Kidney (tissue), 14 donors: ENCODE measurements around the gene KBTBD12. TPM values are rescaled to one million over a fixed set of nuclear protein-coding genes. Genes with fewer than 3 reads are reported as not detected.

Experiments used
- DNase-seq, 5 donors: peaks; one replicate each; pipeline ENCODE4 v3.0.0-alpha.2; 2013 to 2020
- FAIRE-seq: peaks from 2 replicates; lab custom pipeline; 2012; peaks lifted over from hg19 to GRCh38; lab: Jason Lieb, UNC
- H3K27ac ChIP-seq, 2 donors: one replicate each; pipeline ENCODE4 v1.7.0; 2013; ENCODE audit warnings: low read depth in 2 of 2, low read length in 2 of 2, inconsistent platforms in 1 of 2
- H3K27me3 ChIP-seq: one replicate; pipeline ENCODE4 v1.7.1; 2013; ENCODE audit warnings: low read length, inconsistent platforms; ENCODE audit not compliant: control insufficient read depth, insufficient read depth
- H3K36me3 ChIP-seq, 3 donors: one replicate each; pipeline versions ENCODE4 v1.7.0 to v1.7.1; 2013; ENCODE audit warnings: low read length in 3 of 3, control low read depth in 1 of 3, inconsistent platforms in 1 of 3; ENCODE audit not compliant: insufficient read depth in 3 of 3, control insufficient read depth in 2 of 3
- H3K4me1 ChIP-seq, 3 donors: one replicate each; pipeline versions ENCODE4 v1.7.0 to v1.7.1; 2013; ENCODE audit warnings: low read length in 3 of 3, inconsistent platforms in 1 of 3, low read depth in 1 of 3; ENCODE audit not compliant: control insufficient read depth in 2 of 3, insufficient read depth in 2 of 3
- H3K4me3 ChIP-seq, 3 donors: one replicate each; pipeline versions ENCODE4 v1.7.0 to v1.8.1; 2013; ENCODE audit warnings: low read length in 3 of 3, control low read depth in 1 of 3, inconsistent platforms in 1 of 3
- H3K9ac ChIP-seq, 3 donors: one replicate each; pipeline versions ENCODE4 v1.7.0 to v1.7.1; 2013; ENCODE audit warnings: low read length in 3 of 3, control low read depth in 1 of 3, inconsistent platforms in 1 of 3
- H3K9me3 ChIP-seq, 3 donors: one replicate each; pipeline versions ENCODE4 v1.7.0 to v1.7.1; 2013; ENCODE audit warnings: low read length in 3 of 3, control low read depth in 1 of 3, inconsistent platforms in 1 of 3; ENCODE audit not compliant: control insufficient read depth in 2 of 3, insufficient read depth in 1 of 3
- CTCF ChIP-seq: IDR thresholded peaks from 3 replicates; pipeline ENCODE4 v1.5.1; 2012; ENCODE audit warnings: mild to moderate bottlenecking, moderate library complexity, borderline replicate concordance; ENCODE audit not compliant: insufficient read depth; ENCODE audit errors: extremely low read depth
- intact Hi-C: fragments of 100-400 bp; cut with DNase I; formaldehyde crosslinking; loops from one replicate; pipeline ENCODE4 v1.11.1; 2022
- polyA plus RNA-seq: library from polyadenylated mRNA; stranded (reverse); fragments of 350-450 nt; fragmentation: Illumina TruSeq; extraction: RNeasy Lipid Tissue Mini Kit (QIAGEN cat#74804); gene quantifications from one replicate; pipeline ENCODE4 v1.2.3, GENCODE V29; 2014; ENCODE audit warnings: low read depth, low replicate concordance; ENCODE audit not compliant: insufficient read depth
- total RNA-seq: library from RNA; stranded (reverse); fragmentation: NEBNext Ultra II Directional; extraction: Animal tissue kit (Norgen Biotek cat#: 25700); gene quantifications from one replicate; pipeline ENCODE4 v1.2.1, GENCODE V29; 2021
- donor health status: control.
- donor health status: control.
- donor health status: control.
- donor health status: control.
- donor health status: control.
- donor health status: DM: yes; HTN: yes; CAD: no.
- donor health status: Normal renal cell carcinoma (clear cell type).

The KBTBD12 gene
- total and polyA plus RNA-seq, 2 donors from 2014 or later = 1.4 to 1.6 TPM

GRCh38 chr3:127975153-127976029, 60.4 kb downstream of the KBTBD12 start:
- DNase-seq (no peak), FAIRE-seq (no peak)
- H3K9ac ChIP-seq = no peak overlapping the region
- H3K36me3 ChIP-seq = no peaks in the 10 kb centered on the region
- intact Hi-C loops = no loop called here
- H3K4me1 ChIP-seq = no peaks in the 10 kb centered on the region
- no peak overlapping the region for H3K27ac ChIP-seq
- no peak for TF ChIP-seq CTCF
- H3K9me3 ChIP-seq = no peaks in the 10 kb centered on the region
- no peak overlapping the region for H3K4me3 ChIP-seq
- H3K27me3 ChIP-seq = no peaks in the 10 kb centered on the region

GRCh38 chr3:127978636-127979035, 63.6 kb downstream of the KBTBD12 start:
- H3K9ac ChIP-seq = no peak overlapping the region
- no peaks in the 10 kb centered on the region for H3K9me3 ChIP-seq
- H3K4me1 ChIP-seq = no peaks in the 10 kb centered on the region
- no peak for TF ChIP-seq CTCF
- DNase-seq = no peak
- no peak overlapping the region for H3K4me3 ChIP-seq
- H3K27me3 ChIP-seq = no peaks in the 10 kb centered on the region
- intact Hi-C loops = no loop called here
- FAIRE-seq = no peak
- no peak overlapping the region for H3K27ac ChIP-seq
- H3K36me3 ChIP-seq = no peaks in the 10 kb centered on the region

GRCh38 chr3:127979473-127979872, 64.4 kb downstream of the KBTBD12 start:
- no peak overlapping the region for H3K9ac ChIP-seq
- H3K27me3 ChIP-seq = no peaks in the 10 kb centered on the region
- no peak for TF ChIP-seq CTCF
- FAIRE-seq (no peak), DNase-seq (no peak)
- no peaks in the 10 kb centered on the region for H3K4me1 ChIP-seq
- no peaks in the 10 kb centered on the region for H3K9me3 ChIP-seq
- intact Hi-C loops = no loop called here
- no peak overlapping the region for H3K4me3 ChIP-seq
- no peaks in the 10 kb centered on the region for H3K36me3 ChIP-seq
- no peak overlapping the region for H3K27ac ChIP-seq
